Gastroesophageal sphincter (tissue), 3 donors: Measurements from ENCODE around the gene AXIN2.

Experiments
- CTCF ChIP-seq, 4 experiments: fragments of 200-600 bp in 2 of 4; fragments of 450-650 bp in 2 of 4; sonication (generic) in 1 of 4; IDR thresholded peaks; one replicate each; pipeline ENCODE4 v1.5.1; 2017 to 2019; ENCODE audit warnings: antibody characterized with exemption in 4 of 4, mild to moderate bottlenecking in 2 of 4, moderate library complexity in 2 of 4
- EP300 ChIP-seq: sonication (generic); formaldehyde crosslinking; IDR thresholded peaks from one replicate; pipeline ENCODE4 v1.6.1; 2017; ENCODE audit warnings: antibody characterized with exemption, mild to moderate bottlenecking
- POLR2AphosphoS5 ChIP-seq: sonication (generic); formaldehyde crosslinking; IDR thresholded peaks from one replicate; pipeline ENCODE4 v1.6.1; 2017; ENCODE audit warnings: antibody characterized with exemption

- TF ChIP-seq POLR2AphosphoS5: no peak
- no peak for TF ChIP-seq EP300
- no peak for TF ChIP-seq CTCF (IDR thresholded peaks at IDR 0.05)
These were observed 57.3 kb downstream of the AXIN2 start for GRCh38 chr17:65504141-65504540.
